Uterus (tissue), 4 donors: ENCODE measurements around the gene NEURL1B. TPM values are rescaled to one million over a fixed set of nuclear protein-coding genes. Genes with fewer than 3 reads are reported as not detected.

Experiments
- DNase-seq, 2 donors: peaks; one replicate each; pipeline ENCODE4 v3.0.0-alpha.2; 2019 to 2020
- H3K27ac ChIP-seq, 2 donors: fragments of 200-600 bp; sonication (generic); 1 replicate in 1 of 2; 2 replicates in 1 of 2; pipeline ENCODE4 v1.5.1; 2016 to 2018
- H3K27me3 ChIP-seq, 2 donors: fragments of 200-600 bp; sonication (generic); one replicate each; pipeline ENCODE4 v1.5.1; 2018 to 2019; ENCODE audit warnings: control low read depth in 1 of 2
- H3K36me3 ChIP-seq, 2 donors: fragments of 200-600 bp; sonication (generic); one replicate each; pipeline ENCODE4 v1.5.1; 2019; ENCODE audit warnings: control low read depth in 1 of 2
- H3K4me1 ChIP-seq, 2 donors: fragments of 200-600 bp; sonication (generic); one replicate each; pipeline ENCODE4 v1.5.1; 2018 to 2019; ENCODE audit warnings: control low read depth in 1 of 2
- H3K4me3 ChIP-seq, 2 donors: fragments of 200-600 bp; sonication (generic); 1 replicate in 1 of 2; 2 replicates in 1 of 2; pipeline ENCODE4 v1.5.1; 2018 to 2019; ENCODE audit warnings: mild to moderate bottlenecking in 1 of 2
- H3K9me3 ChIP-seq, 2 donors: fragments of 200-600 bp; sonication (generic); one replicate each; pipeline ENCODE4 v1.5.1; 2019; ENCODE audit warnings: control low read depth in 1 of 2
- CTCF ChIP-seq, 4 experiments: fragments of 200-600 bp in 2 of 4; fragments of 450-650 bp in 2 of 4; sonication (generic) in 2 of 4; IDR thresholded peaks; one replicate each; pipeline ENCODE4 v1.5.1; 2016 to 2019; ENCODE audit warnings: antibody characterized with exemption in 4 of 4, mild to moderate bottlenecking in 2 of 4, moderate library complexity in 1 of 4
- POLR2A ChIP-seq, 2 donors: fragments of 450-650 bp; IDR thresholded peaks; one replicate each; pipeline ENCODE4 v1.6.1; 2016; ENCODE audit warnings: antibody characterized with exemption in 2 of 2, mild to moderate bottlenecking in 1 of 2, moderate library complexity in 1 of 2
- intact Hi-C: fragments of 100-400 bp; cut with DNase I; formaldehyde crosslinking; loops from one replicate; pipeline ENCODE4 v1.15.1; 2023; ENCODE audit warnings: low total_unique reads
- total RNA-seq, 4 donors: library from RNA; depleted of rRNA in 3 of 4; stranded (reverse); fragments of >200 nt in 3 of 4; gene quantifications; one replicate each; pipeline versions ENCODE4 v1.1.0 to v1.2.4, GENCODE V29; 2014 to 2023
- donor health status: DM: yes; HTN: yes; CAD: no.

The NEURL1B gene
- total RNA-seq, 4 donors from 2014 or later, result 51.1 to 136 (median 74.1) TPM

GRCh38 chr5:172661526-172661925 is 20.5 kb downstream of the NEURL1B start:
- H3K4me3 ChIP-seq, result no peak overlapping the region
- H3K27me3 ChIP-seq, result no peaks in the 10 kb centered on the region
- no peaks in the 10 kb centered on the region for H3K36me3 ChIP-seq
- peaks cover 7 to 31% of the 10 kb centered on the region in 2 donors for H3K4me1 ChIP-seq
- peak overlapping the region; percentile 84 to 96 for H3K27ac ChIP-seq
- H3K9me3 ChIP-seq, result no peaks in the 10 kb centered on the region
- intact Hi-C loops, result no loop called here
- TF ChIP-seq POLR2A (IDR thresholded peaks at IDR 0.05), result no peak
- TF ChIP-seq CTCF (IDR thresholded peaks at IDR 0.05), result no peak
- DNase-seq, result no peak

- TF ChIP-seq POLR2A (IDR thresholded peaks at IDR 0.05) (no peak), CTCF (IDR thresholded peaks at IDR 0.05) (no peak)
- intact Hi-C loops, result no loop called here
- no peak overlapping the region for H3K4me3 ChIP-seq
- H3K27me3 ChIP-seq, result no peaks in the 10 kb centered on the region
- DNase-seq, result no peak
- H3K4me1 ChIP-seq, result peaks cover 7 to 31% of the 10 kb centered on the region in 2 donors
- no peaks in the 10 kb centered on the region for H3K9me3 ChIP-seq
- peak overlapping the region; percentile 84 to 96 for H3K27ac ChIP-seq
- H3K36me3 ChIP-seq, result no peaks in the 10 kb centered on the region
These were observed 21.5 kb downstream of the NEURL1B start for GRCh38 chr5:172662596-172662995.

GRCh38 chr5:172664018-172664417 is 23.0 kb downstream of the NEURL1B start:
- DNase-seq, result no peak
- Histone ChIP-seq H3K4me1 (peaks cover 0 to 21% of the 10 kb centered on the region in 2 donors), H3K9me3 (no peaks in the 10 kb centered on the region), H3K36me3 (no peaks in the 10 kb centered on the region), H3K27me3 (no peaks in the 10 kb centered on the region), H3K27ac (peak overlapping the region in 1 of 2 donors; percentile 96), H3K4me3 (no peak overlapping the region)
- TF ChIP-seq POLR2A (IDR thresholded peaks at IDR 0.05), result no peak
- TF ChIP-seq CTCF (IDR thresholded peaks at IDR 0.05), result no peak
- intact Hi-C loops, result no loop called here

GRCh38 chr5:172664681-172665541 is 23.8 kb downstream of the NEURL1B start:
- intact Hi-C loops, result no loop called here
- Histone ChIP-seq H3K27ac (peak overlapping the region; percentile 16 to 96), H3K36me3 (no peaks in the 10 kb centered on the region), H3K4me1 (peaks cover 0 to 12% of the 10 kb centered on the region in 2 donors), H3K4me3 (no peak overlapping the region), H3K27me3 (no peaks in the 10 kb centered on the region), H3K9me3 (no peaks in the 10 kb centered on the region)
- DNase-seq, result no peak
- no peak for TF ChIP-seq POLR2A (IDR thresholded peaks at IDR 0.05)
- TF ChIP-seq CTCF (IDR thresholded peaks at IDR 0.05), result no peak

DNA sequence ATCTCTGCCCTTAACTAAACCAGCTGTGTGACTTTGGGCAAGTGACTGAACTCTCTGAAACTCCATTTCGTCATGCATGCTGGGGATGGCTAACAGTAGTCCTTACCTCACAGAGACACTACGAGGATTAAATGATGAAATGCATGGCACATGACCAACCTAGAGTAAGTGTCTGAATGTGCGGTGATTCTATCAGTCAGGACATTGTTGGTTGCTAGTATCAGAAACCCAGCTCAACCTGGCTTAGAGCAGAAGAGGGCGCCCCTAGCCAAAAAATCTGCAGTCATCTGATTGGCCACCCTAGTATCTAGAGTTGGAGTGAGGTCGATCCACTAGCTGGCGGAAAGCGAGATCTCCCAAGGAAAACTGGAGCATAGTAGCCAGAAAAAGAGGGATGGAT is 25.2 kb downstream of the NEURL1B start:
- Histone ChIP-seq H3K27me3 (no peaks in the 10 kb centered on the region), H3K27ac (peak overlapping the region in 1 of 2 donors; percentile 96), H3K4me3 (no peak overlapping the region), H3K4me1 (no peaks in the 10 kb centered on the region), H3K9me3 (no peaks in the 10 kb centered on the region), H3K36me3 (no peaks in the 10 kb centered on the region)
- intact Hi-C loops, result no loop called here
- TF ChIP-seq CTCF (IDR thresholded peaks at IDR 0.05), result no peak
- TF ChIP-seq POLR2A (IDR thresholded peaks at IDR 0.05), result no peak
- no peak for DNase-seq
